HG03439 (cell line): ENCODE data around the gene CCL19.
"Not testable (repeated sequence)": the region's sequence is repeated elsewhere in the genome, so short reads cannot be mapped to it uniquely, and the experiment has no call there.

Experiments
- ATAC-seq: cut with Tn5 transposase; IDR thresholded peaks from one replicate; pipeline ENCODE4 v1.9.1; 2021; ENCODE audit warnings: mild to moderate bottlenecking, moderate library complexity; ENCODE audit not compliant: unreplicated experiment

The CCL19 gene

DNA sequence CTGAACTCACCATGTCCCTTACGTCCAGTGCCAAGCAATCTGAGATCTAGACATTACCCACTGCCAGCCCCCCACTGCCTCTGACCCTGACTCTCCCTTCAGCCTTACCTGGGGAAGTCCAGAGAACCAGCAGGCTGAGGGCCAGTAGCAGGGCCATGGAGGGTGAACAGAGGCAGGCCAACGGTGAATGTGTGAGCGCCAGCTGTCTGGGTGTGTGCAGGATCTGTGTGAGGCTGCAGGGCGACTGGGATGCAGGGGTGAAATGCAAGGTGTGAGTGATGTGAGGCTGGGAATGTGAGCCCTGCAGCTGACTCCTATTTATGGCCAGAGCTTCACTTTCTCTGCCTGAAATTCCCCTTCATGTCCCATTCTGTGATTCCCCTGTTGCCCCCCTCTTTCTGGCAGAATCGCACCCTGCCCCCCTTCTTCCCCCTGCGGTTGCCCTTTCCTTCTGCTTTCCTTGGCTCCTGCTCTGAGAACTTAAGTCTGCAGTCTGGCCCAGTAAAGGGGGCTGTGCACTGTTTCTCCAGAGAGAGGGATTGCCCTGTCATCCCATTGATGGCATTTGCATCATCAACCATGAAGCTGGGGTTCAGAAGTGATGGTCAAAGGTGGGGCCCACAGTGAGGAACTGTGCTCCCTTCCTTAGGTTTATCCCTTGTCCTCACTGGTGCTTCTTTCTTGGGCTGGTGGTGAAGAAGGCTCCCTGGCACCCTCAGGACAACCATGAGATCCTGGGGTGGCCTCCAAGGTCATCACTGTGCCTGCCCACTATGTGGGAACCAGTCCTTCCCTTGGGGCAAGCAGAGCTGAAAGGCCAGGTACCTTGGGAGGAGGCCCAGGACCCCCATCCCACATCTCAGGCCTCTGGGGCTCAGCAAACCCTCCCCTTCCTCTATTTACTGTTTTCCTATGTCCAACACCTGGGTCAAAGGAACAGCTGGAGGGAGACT is at the start of gene CCL19:
Gene CCL19, minus strand, starts transcription at position 294 of the 953 bp plus-strand sequence. Its CDS starts 137 bp downstream, at position 157.
- no peak for ATAC-seq

DNA sequence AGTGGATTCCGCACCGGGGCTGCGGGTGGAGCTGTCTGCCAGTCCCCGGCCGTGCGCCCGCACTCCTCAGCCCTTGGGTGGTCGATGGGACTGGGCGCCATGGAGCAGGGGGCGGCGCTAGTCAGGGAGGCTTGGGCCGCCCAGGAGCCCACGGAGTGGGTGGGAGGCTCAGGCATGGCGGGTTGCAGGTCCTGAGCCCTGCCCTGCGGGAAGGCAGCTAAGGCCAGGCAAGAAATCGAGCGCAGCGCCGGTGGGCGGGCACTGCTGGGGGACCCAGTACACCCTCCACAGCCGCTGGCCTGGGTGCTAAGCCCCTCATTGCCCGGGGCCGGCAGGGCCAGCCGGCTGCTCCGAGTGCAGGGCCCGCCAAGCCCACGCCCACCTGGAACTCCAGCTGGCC is 49.1 kb upstream of the CCL19 start:
- not testable (repeated sequence) for ATAC-seq

DNA sequence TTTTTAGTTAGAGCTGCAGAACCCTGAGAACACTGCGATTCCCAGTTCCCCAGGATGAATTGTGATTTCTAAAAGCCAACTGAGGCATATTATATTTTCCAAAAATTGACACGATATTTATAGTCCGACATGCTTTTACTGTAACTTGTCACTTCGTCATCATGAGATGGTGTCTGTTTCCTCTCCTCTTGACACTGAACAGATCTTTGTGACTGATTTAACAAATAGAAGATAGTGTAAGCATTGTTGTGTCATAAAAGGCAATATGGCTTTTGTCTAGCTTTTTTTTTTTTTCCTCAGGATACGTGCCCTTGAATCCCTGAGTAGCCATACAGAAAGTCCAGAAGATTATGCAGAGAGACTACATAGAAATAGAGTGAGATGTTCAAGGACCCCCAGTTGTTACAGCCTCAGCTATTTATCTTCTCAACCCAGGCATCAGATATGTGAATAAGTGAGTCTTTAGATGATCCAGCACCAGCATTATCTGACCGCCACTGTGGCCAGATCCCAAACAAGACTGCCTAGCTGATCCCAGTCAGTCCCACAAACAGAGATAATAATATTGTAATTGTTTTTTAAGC is 46.7 kb upstream of the CCL19 start:
- ATAC-seq: no peak

DNA sequence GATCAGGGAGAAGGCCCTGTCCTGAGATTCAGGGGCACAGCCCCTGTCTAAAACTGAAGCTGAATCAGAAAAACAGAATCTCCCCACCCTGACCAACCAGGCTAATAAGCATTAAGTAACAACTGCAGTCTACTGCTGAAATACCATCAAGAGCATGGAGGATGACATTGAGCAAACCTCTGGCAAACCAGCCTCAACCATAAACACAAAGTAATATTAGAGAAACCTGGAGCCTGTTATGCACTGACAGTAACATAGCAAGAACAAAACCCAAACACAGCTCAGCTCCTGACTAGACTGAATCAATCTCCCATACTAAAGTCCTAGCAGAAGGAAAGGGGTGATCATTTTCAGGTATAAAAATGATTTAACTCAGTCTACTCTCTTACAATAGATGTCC is 43.6 kb upstream of the CCL19 start:
- no peak for ATAC-seq

DNA sequence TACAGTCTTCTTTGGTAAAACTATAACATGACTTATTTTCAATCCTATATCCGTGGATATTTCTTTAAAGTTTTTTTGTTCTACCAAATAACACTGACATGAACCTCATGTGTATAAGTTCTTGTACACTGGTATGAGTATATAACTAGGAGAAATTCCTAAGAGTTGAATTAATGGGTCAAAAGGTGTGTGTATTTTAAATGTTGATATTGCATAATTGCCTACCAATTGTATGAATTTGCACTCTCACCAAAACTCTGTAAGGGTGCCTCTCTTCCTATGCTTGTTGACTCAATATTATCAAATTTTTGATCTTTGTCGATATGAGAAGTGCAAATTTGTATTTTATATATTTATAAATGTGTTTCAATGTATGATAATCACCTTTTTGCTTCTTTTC is 41.8 kb upstream of the CCL19 start:
- ATAC-seq: no peak

DNA sequence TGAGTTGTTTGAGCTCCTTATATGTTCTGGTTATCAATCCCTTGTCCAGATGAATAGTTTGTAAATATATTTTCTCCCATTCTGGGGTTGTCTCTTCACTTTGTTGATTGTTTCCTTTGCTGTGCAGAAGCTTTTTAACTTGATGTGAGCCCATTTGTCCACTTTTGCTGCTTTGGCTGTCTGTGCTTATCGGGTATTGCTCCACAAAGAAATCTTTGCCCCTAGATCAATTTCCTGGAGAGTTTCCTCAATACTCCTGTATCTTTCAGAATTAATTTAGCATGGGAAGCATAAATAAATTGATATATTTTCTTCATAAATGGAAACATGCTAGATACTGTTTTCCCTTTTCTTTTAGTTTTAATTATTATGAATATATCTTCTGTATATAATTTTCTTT is 41.4 kb upstream of the CCL19 start:
- ATAC-seq: no peak

DNA sequence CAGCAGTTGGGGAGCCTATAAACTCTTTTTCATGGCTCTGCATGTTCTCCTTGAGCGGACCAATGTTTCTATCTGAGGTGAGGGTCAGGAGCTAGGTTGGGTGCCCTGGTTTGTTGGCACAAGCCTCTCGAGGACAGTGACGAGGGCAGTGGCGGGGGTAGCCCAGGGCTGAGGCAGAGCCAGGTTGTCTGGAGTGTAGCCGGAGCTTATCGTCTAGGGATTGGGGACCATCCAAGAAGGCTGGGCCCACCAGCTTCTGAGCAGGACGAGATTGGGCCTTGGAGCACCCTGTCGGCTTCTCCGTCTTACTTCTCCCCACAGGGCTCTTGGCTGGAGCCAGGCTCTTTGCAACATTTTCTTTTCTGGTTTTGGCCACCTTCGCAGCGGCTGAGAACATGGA is 32.1 kb upstream of the CCL19 start:
- no peak for ATAC-seq

DNA sequence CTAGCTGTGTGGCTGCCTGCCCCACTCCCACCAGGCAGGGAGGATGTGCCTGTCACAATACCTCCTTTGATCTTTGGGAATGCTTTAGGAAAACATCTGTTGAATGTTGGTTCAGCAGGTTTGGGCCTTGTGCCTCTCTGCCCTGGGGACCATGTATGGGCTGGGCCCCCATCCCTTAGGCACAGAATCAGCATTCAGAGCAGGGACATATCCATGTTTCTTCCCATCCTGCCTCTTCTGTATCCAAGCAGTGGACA is 28.6 kb upstream of the CCL19 start:
- ATAC-seq: not testable (repeated sequence)

DNA sequence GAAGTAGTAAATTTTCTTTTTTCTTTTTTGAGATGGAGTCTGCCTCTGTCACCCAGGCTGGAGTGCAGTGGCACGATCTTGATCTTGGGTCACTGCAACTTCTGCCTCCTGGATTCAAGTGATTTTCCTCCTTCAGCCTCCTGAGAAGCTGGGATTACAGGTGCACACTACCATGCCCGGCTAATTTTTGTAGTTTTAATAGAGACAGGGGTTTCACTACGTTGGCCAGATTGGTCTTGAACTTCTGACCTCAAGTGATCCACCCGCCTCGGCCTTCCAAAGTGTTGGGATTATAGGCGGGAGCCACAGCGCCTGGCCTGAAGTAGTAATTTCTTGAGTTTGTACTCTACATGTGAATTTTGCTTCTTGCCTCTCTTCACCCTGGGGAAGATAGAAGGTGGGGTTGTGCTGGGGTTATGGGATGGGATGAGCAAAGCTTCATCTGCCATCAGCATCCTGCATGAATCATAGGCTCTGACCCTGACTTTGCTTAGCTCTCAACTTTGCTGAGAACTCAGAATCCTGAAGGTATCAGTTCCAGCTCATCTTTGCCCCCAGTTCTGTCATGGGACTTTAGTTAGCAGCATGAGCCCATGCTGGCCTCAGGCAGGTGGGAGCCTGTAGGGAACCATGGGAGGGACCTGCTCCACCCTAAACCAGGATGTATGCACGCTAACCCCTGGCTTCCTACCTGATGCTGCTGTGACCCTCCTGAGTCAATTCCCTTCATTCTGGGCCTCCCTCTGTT is 28.1 kb upstream of the CCL19 start:
- no peak for ATAC-seq

DNA sequence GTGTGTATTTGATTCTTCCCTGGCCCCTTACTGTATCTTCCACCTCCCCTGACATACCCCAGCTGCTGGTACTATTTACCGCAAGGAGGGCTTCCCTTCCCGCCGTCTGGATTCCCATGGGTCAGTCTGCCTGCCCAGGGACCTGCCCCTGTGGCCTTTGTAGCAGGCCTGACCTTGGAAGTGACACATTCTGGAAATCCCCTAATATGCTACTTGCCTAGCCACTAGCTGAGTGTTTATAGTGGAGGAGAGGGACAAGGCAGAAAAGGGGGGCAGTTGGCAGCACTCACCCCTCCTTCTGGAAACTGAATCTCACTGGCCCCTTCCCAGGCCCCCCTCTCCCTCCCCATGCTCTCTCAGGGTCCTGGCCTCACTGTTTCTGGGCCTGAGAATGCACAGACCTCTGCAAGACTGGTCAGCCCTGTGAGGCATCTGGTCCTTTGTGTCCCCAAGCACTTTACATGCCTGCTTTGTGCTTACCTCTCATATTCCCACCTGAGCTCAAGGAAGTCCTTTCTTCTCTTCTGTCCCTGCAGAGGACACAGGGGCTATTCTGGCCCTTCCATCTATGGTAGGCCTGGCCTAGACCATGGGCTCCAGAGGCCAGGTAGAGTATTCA is 27.0 kb upstream of the CCL19 start:
- no peak for ATAC-seq

DNA sequence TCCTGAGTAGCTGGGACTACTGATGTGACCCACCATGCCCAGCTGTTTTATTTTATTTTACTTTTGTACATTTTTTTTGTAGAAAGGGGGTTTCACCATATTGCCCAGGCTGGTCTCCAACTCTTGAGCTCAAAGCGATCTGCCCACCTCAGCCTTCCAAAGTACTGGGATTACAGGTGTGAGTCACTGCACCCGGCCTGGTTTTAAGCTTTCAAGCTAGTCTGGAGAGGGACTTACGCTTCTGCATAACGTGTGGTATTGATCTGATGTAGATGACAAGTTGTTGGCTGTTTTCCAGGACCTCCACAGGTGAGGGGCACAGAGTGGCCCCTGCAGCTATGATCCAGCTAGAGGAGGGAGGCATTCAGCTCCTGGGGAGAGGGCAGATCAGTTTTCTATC is 25.6 kb upstream of the CCL19 start:
- ATAC-seq: no peak

DNA sequence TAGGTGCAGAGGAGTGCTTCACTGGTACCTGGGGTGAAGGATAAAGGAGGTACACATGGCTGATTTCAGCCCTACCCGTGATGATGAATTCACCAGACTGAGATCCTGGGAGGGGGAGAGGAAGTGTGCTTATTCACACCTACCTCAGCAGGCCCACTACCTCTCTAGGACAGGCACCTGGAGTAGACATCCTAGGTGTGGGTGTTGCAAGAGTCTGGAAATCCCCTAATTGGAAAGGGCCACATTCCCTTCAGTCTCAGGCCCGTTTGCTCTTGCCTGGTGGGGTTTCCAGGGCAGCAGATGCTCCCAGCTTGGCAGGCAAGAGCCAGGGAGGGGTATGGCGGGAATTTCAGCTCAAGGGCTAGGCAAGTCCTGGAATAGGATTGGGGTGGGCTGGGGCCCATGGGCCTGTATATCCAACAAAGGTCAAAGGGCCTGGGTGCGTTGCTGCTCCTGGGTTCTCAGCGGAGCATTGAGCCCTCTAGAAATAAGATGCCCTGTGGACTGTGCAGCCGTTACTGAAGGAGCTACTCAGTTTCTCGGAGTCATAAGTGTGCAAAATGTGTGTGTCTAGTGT is 24.7 kb upstream of the CCL19 start:
- no peak for ATAC-seq

DNA sequence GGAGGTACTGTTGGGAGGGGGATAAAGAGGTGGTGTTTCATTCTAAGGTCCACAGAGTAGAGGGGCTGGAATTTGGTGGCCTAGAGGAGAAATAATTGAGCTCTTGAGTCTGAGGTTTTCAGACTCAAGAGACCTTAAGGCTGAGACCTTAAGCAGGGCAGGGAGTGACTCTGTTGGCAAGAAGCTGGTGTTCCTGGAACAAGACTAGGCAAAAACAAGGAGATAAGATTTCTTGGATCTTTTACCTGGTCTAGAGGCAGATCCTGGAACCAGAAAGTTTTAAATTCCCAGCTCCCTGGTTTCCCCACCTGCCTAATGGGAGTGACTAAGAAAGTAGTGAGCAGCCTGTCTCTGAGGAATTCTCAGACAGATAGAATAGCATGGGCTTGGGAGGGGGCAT is 22.9 kb upstream of the CCL19 start:
- no peak for ATAC-seq

DNA sequence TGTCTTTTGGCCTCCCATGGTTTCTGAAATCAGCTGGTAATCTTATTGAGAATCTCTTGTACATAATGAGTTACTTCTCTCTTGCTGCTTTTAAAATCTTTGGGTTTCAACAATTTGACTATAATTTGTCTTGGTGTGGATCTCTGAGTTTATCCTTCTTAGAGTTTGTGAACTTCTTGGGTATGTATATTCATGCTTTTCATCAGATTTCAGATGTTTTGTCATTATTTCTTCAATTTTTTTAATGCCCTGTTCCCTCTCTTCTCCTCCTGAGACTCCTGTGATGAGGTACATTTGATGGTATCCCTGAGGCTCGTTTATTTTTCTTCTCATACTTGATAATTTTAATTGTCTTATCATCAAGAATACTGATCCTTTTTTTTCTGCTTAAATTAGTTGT is 21.1 kb upstream of the CCL19 start:
- no peak for ATAC-seq

DNA sequence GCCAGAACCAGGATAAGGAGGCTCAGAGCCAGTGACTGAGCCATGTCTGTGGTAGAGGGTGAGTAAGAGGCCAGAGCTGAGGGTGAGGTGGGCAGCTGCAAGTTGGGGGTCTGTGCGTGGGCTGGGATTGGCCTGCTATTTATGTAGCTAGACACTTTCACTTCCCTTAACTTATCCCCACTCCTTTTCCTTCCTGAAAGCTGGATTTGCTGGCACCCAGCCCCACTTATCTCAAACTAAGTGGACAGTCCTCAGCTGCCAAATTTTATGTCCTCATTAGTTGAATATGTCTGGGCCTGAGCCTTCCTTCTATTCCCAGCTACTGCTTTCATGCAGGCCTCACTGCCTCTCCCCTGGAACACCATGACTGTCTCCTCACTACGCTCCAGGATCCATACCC is 18.9 kb upstream of the CCL19 start, which contains the start of gene CCL21:
Gene CCL21, minus strand, starts transcription at position 114 of the 400 bp plus-strand sequence. Its CDS starts 70 bp downstream, at position 44.
- ATAC-seq: no peak

DNA sequence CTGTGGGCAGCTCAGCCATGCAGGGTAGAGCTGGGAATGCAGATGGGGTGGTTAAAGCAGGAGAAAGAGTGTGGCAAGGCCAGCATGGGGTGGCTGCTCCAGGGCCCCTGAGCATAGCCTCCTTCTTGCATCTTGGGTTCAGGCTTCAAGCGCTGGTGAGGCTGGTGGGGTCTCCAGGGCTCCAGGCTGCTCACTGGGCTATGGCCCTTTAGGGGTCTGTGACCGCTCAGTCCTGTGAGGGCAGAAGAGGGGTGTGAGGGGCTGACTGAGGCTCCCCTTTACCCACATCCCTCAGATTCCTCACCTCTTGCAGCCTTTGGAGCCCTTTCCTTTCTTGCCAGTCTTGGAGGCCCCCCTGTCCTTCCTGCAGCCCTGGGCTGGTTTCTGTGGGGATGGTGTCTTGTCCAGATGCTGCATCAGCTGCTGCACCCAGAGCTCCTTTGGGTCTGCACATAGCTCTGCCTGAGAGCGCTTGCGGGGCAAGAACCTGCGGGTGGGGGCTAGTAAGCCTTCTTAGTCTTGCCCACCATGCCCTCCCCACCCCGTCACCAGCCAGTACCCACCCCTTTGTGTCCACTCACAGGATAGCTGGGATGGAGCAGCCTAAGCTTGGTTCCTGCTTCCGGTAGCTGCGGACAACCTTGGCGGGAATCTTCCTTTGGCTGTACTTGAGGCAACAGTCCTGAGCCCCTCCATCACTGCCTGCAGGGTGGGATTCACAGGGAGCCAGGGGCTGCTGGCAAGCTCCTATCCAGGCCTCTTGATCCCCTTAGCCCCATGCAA is 18.3 kb upstream of the CCL19 start:
- no peak for ATAC-seq

DNA sequence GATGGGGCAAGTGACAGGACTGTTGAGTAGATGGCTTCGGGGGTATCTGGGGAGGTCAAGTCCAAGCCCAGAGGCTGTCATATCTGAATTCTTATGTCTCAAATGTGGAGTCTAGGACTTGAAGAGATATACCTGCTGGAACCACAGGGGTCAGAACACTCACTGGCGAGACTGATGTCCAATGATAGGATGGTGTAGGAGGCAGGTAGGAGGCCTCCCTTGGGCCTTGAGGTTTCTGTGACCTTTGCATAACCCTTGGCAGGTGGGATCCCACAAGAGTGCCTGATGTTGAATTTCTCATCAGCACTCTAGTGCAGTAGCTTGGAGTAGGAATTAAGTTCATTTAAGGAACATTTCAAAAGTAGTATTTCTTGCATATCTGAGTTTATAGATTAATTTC is 16.1 kb upstream of the CCL19 start:
- ATAC-seq: no peak

DNA sequence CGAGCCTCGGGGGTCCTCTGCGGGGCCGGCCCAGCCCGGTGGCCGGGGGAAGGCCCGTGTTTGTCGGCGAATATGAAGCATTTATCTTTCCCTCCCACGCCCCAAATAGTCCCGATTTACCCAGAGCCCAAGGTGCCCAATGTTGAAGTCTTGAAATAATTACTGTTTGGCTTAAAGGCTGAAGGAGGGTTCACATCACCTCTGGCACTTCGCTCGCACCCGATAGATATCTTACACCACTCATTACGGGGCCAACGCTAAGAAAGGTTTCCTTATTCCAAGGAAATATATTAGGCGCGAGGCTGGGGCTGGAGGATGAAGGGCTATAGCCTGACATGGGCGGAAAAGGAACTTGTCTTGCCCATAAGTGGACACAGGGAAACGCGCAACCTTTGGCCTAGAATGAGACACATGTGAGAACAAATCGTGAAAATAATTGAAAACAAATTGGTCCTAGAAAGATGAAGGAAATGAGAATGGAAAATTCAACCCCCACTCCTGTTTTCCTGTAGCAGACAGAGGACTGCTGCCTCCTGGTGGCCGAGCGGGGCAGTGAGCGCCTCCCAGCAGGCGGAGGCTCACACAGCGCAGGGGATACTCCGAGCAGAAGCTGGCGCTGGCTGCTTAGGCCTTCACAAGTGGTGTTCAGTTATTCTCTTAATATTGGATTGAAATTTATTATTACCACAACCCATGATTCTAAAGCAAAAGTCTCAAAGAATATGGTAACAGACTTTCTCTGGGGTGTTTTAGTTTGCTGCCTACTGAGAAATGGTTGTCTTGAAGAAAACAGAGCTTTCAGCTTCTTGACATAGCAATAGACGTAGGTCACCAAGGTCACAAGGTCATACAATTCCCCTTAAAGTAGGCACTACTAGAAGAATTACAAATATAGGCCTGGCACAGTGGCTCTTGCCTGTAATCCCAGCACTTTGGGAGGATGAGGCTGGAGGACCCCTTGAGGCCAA is 11.0 kb upstream of the CCL19 start:
- peak; percentile 76 for ATAC-seq
